ENCODE measurements around the gene BFSP2. TPM values are rescaled to one million over a fixed set of nuclear protein-coding genes. Genes with fewer than 3 reads are reported as not detected.
A peak's percentile ranks its signal among the peaks of the same experiment; 100 is the strongest.
"Not testable (repeated sequence)": the region's sequence is repeated elsewhere in the genome, so short reads cannot be mapped to it uniquely, and the experiment has no call there.

Gene BFSP2
- total RNA-seq, 1 donor from 2014 or later: not detected

- H3K27ac Mint-ChIP-seq (ENCODE audit: unreplicated experiment): no peak overlapping the region
Measured at GRCh38 chr3:133469140-133469731, 69.4 kb downstream of the BFSP2 start.

GRCh38 chr3:133472242-133472641, 72.4 kb downstream of the BFSP2 start:
- Mint-ChIP-seq H3K4me1 (peaks cover 53% of the 10 kb centered on the region), H3K4me3 (peak overlapping the region; percentile 21), H3K27ac (ENCODE audit: unreplicated experiment) (peak overlapping the region; percentile 90), H3K36me3 (ENCODE audit: low read depth) (no peaks in the 10 kb centered on the region), H3K9me3 (no peaks in the 10 kb centered on the region), H3K27me3 (ENCODE audit: low read depth) (peaks cover 4% of the 10 kb centered on the region)
- peak; percentile 18 for DNase-seq (ENCODE audit: low read depth, low spot score)
- peak; percentile 18 for TF ChIP-seq CTCF (conservative IDR thresholded peaks at IDR 0.05)

More at GRCh38 chr3:133469140-133469731, 69.4 kb downstream of the BFSP2 start:
- no peak for TF ChIP-seq CTCF (conservative IDR thresholded peaks at IDR 0.05)
- peaks cover 4% of the 10 kb centered on the region for H3K27me3 Mint-ChIP-seq (ENCODE audit: low read depth)
- DNase-seq (ENCODE audit: low read depth, low spot score): no peak
- H3K36me3 Mint-ChIP-seq (ENCODE audit: low read depth): no peaks in the 10 kb centered on the region
- peaks cover 37% of the 10 kb centered on the region for H3K4me1 Mint-ChIP-seq
- no peak overlapping the region for H3K4me3 Mint-ChIP-seq
- H3K9me3 Mint-ChIP-seq: no peaks in the 10 kb centered on the region

- peak overlapping the region; percentile 3 for H3K4me3 Mint-ChIP-seq
- peak overlapping the region; percentile 2 for H3K27ac Mint-ChIP-seq (ENCODE audit: unreplicated experiment)
- DNase-seq (ENCODE audit: low read depth, low spot score): no peak
- peaks cover 4% of the 10 kb centered on the region for H3K27me3 Mint-ChIP-seq (ENCODE audit: low read depth)
- no peaks in the 10 kb centered on the region for H3K9me3 Mint-ChIP-seq
- H3K36me3 Mint-ChIP-seq (ENCODE audit: low read depth): no peaks in the 10 kb centered on the region
- peaks cover 60% of the 10 kb centered on the region for H3K4me1 Mint-ChIP-seq
- TF ChIP-seq CTCF (conservative IDR thresholded peaks at IDR 0.05): no peak
Measured at GRCh38 chr3:133472889-133473288, 73.0 kb downstream of the BFSP2 start.

- not testable (repeated sequence) for H3K27ac Mint-ChIP-seq (ENCODE audit: unreplicated experiment); H3K27me3 Mint-ChIP-seq (ENCODE audit: low read depth); DNase-seq (ENCODE audit: low read depth, low spot score); H3K36me3 Mint-ChIP-seq (ENCODE audit: low read depth); H3K9me3 Mint-ChIP-seq
- peaks cover 67% of the 10 kb centered on the region for H3K4me1 Mint-ChIP-seq
- peak overlapping the region; percentile 13 for H3K4me3 Mint-ChIP-seq
Measured at GRCh38 chr3:133473472-133474191, 73.8 kb downstream of the BFSP2 start.

GRCh38 chr3:133474251-133474801, 74.5 kb downstream of the BFSP2 start:
- no peak for TF ChIP-seq CTCF (conservative IDR thresholded peaks at IDR 0.05)
- peak overlapping the region; percentile 13 for H3K4me3 Mint-ChIP-seq
- no peak overlapping the region for H3K27ac Mint-ChIP-seq (ENCODE audit: unreplicated experiment)
- peaks cover 4% of the 10 kb centered on the region for H3K27me3 Mint-ChIP-seq (ENCODE audit: low read depth)
- DNase-seq (ENCODE audit: low read depth, low spot score): no peak
- H3K36me3 Mint-ChIP-seq (ENCODE audit: low read depth): no peaks in the 10 kb centered on the region
- H3K9me3 Mint-ChIP-seq: no peaks in the 10 kb centered on the region
- peaks cover 71% of the 10 kb centered on the region for H3K4me1 Mint-ChIP-seq

- H3K9me3 Mint-ChIP-seq: no peaks in the 10 kb centered on the region
- no peak for TF ChIP-seq CTCF (conservative IDR thresholded peaks at IDR 0.05)
- H3K27me3 Mint-ChIP-seq (ENCODE audit: low read depth): peaks cover 4% of the 10 kb centered on the region
- H3K27ac Mint-ChIP-seq (ENCODE audit: unreplicated experiment): peak overlapping the region; percentile 55
- no peak for DNase-seq (ENCODE audit: low read depth, low spot score)
- peaks cover 73% of the 10 kb centered on the region for H3K4me1 Mint-ChIP-seq
- no peaks in the 10 kb centered on the region for H3K36me3 Mint-ChIP-seq (ENCODE audit: low read depth)
- H3K4me3 Mint-ChIP-seq: no peak overlapping the region
Measured at GRCh38 chr3:133474817-133475216, 75.0 kb downstream of the BFSP2 start.
